Measurements from ENCODE around the gene GRPR. TPM values are rescaled to one million over a fixed set of nuclear protein-coding genes. Genes with fewer than 3 reads are reported as not detected.

Gene GRPR
- total RNA-seq, 1 donor from 2014 or later: not detected

GRCh38 chrX:16196829-16197228 lies 73.5 kb downstream of the GRPR start:
- no peaks in the 10 kb centered on the region for H3K9me3 Mint-ChIP-seq
- intact Hi-C loops (cut with micrococcal nuclease): no loop called here
- no peak for DNase-seq (ENCODE audit: low spot score)
- no peak overlapping the region for H3K27ac Mint-ChIP-seq
- no peak overlapping the region for H3K4me3 Mint-ChIP-seq (ENCODE audit: low read depth)
- H3K27me3 Mint-ChIP-seq (ENCODE audit: low read depth): peaks cover 2% of the 10 kb centered on the region
- no peaks in the 10 kb centered on the region for H3K36me3 Mint-ChIP-seq (ENCODE audit: low read depth)
- no peaks in the 10 kb centered on the region for H3K4me1 Mint-ChIP-seq (ENCODE audit: low read depth)

- Mint-ChIP-seq H3K36me3 (ENCODE audit: low read depth) (no peaks in the 10 kb centered on the region), H3K4me3 (ENCODE audit: low read depth) (no peak overlapping the region), H3K4me1 (ENCODE audit: low read depth) (no peaks in the 10 kb centered on the region), H3K27ac (no peak overlapping the region), H3K9me3 (no peaks in the 10 kb centered on the region), H3K27me3 (ENCODE audit: low read depth) (peaks cover 2% of the 10 kb centered on the region)
- intact Hi-C loops (cut with micrococcal nuclease): no loop called here
- no peak for DNase-seq (ENCODE audit: low spot score)
These were observed 76.0 kb downstream of the GRPR start for GRCh38 chrX:16199343-16199742.

- DNase-seq (ENCODE audit: low spot score): no peak
- Mint-ChIP-seq H3K27ac (no peak overlapping the region), H3K9me3 (no peaks in the 10 kb centered on the region), H3K36me3 (ENCODE audit: low read depth) (no peaks in the 10 kb centered on the region), H3K4me1 (ENCODE audit: low read depth) (no peaks in the 10 kb centered on the region), H3K27me3 (ENCODE audit: low read depth) (peaks cover 2% of the 10 kb centered on the region), H3K4me3 (ENCODE audit: low read depth) (no peak overlapping the region)
- intact Hi-C loops (cut with micrococcal nuclease): no loop called here
These were observed 79.6 kb downstream of the GRPR start for GRCh38 chrX:16202943-16203342.

Other genes with a start within 250 kb of the GRPR start
- gene MAGEB17, start 43.9 kb downstream of the GRPR start, total RNA-seq: not detected in 2 replicates

All from activated T-helper 2 cell treated with anti-CD3 and anti-CD28 coated beads, Interferon-gamma antibody, Interleukin-2, Interleukin-4, amounts not matched to agents 10 μg/mL and 5 μg/mL and 100 μg/mL, durations not matched to agents 14 hours and 24 hours and 36 hours (primary cell).